GM18508 (cell line): ENCODE measurements around the gene LSMEM2.
"Not testable (repeated sequence)": the region's sequence is repeated elsewhere in the genome, so short reads cannot be mapped to it uniquely, and the experiment has no call there.

ENCODE experiments used
- ATAC-seq: cut with Tn5 transposase; IDR thresholded peaks from one replicate; pipeline ENCODE4 v1.9.1; 2021; ENCODE audit warnings: moderate number of reproducible peaks; ENCODE audit not compliant: insufficient read depth, unreplicated experiment

Gene LSMEM2

GRCh38 chr3:50275141-50275995, 3.5 kb upstream of the LSMEM2 start:
- no peak for ATAC-seq

GRCh38 chr3:50275996-50276761, 2.7 kb upstream of the LSMEM2 start:
- ATAC-seq, result no peak

DNA sequence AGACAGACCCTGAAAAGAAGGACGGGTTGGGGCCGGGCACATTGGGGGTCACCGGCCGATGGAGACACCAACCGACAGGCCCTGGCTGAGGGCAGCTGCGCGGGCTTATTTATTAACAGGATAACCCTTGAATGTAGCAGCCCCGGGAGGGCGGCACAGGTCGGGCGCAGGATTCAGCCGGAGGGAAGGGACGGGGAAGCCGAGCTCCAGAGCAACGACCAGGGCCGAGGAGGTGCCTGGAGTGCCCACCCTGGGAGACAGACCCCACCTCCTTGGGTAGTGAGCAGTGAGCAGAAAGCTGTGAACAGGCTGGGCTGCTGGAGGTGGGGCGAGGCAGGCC, 2.2 kb upstream of the LSMEM2 start:
- ATAC-seq, result no peak

DNA sequence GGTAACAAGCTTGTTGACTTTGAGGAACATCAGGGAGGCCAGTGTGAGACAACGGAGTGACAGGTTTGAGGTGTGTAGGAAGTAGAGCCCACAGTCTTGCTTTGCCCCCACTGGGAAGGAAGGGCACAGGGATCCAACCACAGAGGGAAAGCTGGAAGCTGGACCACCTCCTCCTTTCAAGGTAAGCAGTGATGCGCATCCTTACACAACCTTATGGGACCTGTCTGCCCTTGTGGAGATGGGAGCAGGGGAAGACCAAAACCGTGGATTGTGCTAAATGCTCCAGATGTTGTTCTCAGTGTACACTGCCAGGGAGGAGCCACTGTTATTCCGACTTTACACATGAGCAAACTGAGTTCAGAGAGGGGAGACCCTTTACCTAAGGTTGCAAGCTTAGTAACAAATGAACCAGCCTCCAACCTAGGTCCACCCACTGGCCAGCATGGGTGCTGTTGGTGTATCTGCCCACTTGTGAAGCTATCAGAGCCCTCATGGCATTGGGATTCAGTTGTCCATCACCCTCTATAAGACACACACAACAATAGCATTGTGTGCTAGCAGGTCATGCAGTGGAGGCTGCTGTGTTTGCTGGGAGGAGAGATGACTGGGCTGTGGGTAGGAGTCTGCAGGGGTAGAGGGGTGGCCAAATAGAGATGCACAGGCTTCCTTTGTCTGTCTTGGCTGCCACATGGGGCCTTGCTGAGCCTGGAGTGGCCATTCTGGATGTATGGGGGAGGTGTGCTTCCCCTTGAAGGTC, 586 bp upstream of the LSMEM2 start:
- no peak for ATAC-seq

- no peak for ATAC-seq
Measured at GRCh38 chr3:50279255-50280016, 549 bp downstream of the LSMEM2 start.

DNA sequence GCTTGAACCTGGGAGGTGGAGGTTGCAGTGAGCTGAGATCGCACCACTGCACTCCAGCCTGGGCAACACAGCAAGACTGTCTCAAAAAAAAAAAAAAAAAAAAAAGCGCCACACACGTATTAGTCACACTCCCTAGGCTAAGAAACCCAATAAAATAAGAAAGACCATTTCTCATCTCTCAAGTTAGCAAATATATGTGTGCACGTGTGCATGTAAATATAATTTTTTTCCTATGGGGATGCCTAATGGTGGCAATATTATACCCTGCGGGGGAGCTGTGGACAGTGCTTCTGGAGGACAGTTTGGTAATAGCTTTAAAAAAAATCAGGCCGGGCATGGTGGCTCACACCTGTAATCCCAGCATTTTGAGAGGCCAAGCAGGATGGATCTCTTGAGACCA, 5.2 kb downstream of the LSMEM2 start:
- not testable (repeated sequence) for ATAC-seq

- ATAC-seq, result no peak
Measured at GRCh38 chr3:50286322-50287227, 7.7 kb downstream of the LSMEM2 start.

DNA sequence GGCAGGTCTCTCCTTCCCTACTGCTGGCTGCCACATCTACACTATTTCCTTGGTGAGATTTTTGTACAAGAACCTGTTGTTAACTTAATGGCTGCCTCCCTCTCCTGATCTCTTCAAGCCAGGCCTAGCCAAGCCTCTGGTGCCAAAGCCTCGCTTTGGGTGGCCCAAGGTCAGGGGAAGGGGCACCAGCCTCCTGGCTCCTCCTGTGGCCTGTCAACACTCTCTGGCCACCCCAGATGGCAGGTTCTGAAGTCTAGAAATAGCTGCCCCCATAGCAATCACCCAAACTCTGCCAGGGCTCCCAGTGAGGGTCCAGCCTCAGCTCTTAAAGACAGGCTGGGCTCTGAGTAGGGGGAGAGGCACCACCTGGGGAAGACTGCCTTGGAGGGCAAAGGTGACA, 8.4 kb downstream of the LSMEM2 start:
- no peak for ATAC-seq

GRCh38 chr3:50288387-50289007, 9.6 kb downstream of the LSMEM2 start:
- ATAC-seq, result no peak

DNA sequence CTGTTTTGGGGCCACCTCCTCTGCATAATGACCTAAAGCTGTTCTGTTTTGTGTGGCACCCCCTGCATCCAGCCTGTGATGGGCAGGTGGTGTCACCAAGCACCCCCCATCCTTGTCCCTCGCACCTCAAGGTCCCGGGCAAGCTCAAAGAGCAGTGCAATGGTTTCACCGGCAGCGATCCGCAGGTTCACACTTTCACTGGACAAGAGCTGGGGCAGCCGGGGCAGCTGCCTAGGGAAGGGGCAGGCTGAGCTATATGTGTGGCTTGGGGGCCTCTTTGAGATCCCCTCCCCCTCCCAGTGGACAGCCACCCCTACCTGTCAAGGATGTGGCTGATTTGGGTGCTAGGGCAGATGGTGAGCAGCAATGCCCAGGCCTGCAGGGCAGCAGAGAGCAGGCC, 10.2 kb downstream of the LSMEM2 start:
- ATAC-seq, result no peak

- no peak for ATAC-seq
Measured at GRCh38 chr3:50290161-50290641, 11.3 kb downstream of the LSMEM2 start.

DNA sequence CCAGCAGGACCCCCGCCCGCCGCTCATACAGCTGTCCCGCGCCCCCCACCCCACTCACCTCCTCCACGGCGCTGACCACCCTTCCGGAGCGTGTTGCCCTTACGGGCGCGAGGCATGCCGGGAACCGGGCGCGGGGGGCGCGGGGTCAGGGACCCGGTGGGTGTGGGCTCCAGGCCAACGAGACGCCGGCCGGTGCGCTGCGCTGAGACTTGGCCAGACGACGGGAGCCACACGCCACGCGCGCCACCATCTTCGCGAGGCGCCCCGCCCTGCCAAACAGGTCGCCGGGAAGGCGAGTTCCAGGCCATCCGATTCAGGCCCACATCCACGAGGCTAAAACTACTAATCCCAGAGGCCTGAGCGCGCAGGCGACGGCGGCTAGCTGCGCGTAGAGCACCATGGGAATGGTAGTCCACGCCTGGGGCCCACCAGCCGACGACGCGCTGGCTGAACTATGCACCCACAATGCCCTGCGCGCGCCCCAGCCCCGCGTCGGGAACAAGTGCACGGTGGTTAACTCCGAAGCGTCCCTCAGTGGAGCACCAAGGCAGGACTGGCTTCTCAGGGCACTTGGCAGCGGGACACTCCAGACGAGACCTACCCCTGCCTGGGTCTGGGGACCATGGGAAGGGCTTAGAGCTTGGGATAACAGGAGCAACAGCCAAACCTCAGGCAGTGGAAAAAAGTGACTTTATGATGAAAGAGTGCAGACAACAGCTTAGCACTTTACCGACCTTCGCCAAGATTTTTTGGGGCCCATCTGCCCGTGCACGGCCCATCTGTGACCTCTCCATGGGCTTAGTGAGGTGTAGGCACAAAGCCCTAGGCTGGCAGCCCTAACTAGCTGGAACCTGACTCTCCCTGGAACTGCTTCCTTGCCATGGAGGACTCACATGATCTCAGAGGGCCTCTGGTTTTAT, 13.5 kb downstream of the LSMEM2 start, which contains the start of gene IFRD2:
Gene IFRD2 (minus strand): TSS at position 271 of the 920 bp plus-strand sequence. CDS start 155 bp downstream, at position 116.
- ATAC-seq, result peak; percentile 76

DNA sequence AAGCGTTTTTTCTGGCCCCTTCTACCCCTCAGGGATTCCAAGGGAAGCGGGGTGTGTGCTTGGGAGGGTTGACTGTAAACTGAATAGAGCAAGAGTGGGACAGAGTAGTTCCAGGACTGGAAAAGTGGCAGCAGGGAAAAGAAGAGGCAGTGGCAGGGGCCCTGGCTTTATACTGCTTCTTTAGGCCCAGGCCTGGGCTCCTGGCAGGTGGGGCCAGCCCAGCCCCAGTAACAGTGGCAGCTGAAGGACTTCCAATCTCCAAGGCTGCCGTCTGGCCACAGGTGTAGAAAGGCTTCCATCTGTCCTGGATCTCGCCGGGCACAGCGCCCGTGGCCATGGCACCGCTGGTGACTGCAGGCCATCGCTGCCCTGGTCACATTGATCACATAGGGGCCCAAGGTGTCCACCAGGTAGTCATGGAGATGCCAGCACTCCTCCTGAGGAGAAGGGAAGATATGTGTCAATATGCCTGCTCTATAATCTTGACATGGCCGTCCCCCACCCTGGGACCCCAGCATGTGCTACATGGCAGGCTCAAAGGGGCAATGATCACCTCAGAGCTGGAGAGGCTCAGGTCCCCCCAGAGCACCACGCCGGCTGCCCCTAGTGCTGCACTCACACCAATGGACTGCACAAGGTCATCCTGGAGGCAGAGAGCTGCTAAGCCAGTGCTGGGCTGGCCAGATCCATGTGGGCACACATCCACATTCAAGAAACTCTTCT, 14.4 kb downstream of the LSMEM2 start:
- ATAC-seq, result no peak

DNA sequence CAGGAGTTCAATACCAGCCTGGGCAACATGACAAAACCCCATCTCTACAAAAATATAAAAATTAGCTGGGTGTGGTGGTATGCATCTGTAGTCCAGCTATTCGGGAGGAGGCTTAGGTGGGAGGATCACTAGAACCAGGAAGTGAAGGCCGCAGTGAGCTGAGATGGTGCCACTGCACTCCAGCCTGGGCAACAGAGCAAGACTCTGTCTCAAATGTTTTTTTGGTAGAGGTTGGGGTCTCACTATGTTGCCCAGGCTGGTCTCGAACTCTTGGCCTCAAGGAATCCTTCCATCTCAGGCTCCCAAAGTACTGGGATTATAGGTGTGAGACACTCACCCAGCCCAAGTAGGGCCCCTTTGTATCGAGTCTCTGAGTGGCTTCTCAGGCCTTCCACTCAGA, 15.2 kb downstream of the LSMEM2 start:
- ATAC-seq, result no peak

- no peak for ATAC-seq
Measured at GRCh38 chr3:50294492-50295403, 15.9 kb downstream of the LSMEM2 start.
